A673 (cell line): ENCODE results near the gene SLAIN2. TPM values are rescaled to one million over a fixed set of nuclear protein-coding genes. Genes with fewer than 3 reads are reported as not detected.

ENCODE experiments used
- BruUV-seq: library from RNA; stranded (reverse); fragments of 400-500 nt; replicated peaks from 2 replicates; lab custom pipeline; 2021; lab: Mats Ljungman, UMichigan
- CTCF ChIA-PET: fragments of 300-600 bp; sonication (Branson Sonifier 250); formaldehyde crosslinking; loops from one replicate; lab custom pipeline; 2022; ENCODE audit warnings: antibody characterized with exemption; lab: Charles Lee
- POLR2A ChIA-PET: fragments of 300-600 bp; sonication (Branson Sonifier 250); formaldehyde crosslinking; loops from one replicate; lab custom pipeline; 2022; ENCODE audit warnings: antibody characterized with exemption; ENCODE audit not compliant: low non-redundant PET; lab: Charles Lee
- DNase-seq: peaks from one replicate; pipeline ENCODE4 v3.0.0-alpha.2; 2015; ENCODE audit warnings: low spot score
- H3K27ac ChIP-seq: fragments of 200-600 bp; sonication (generic); 2 replicates; pipeline ENCODE4 v1.5.1; 2016; ENCODE audit warnings: mixed run types, low read depth, mild to moderate bottlenecking, mixed read lengths, antibody characterized with exemption, low read length; ENCODE audit not compliant: poor library complexity, severe bottlenecking
- H3K27me3 ChIP-seq: fragments of 200-600 bp; sonication (generic); replicated peaks from 2 replicates; pipeline ENCODE4 v1.6.1; 2017; ENCODE audit warnings: mixed run types, low read depth, mild to moderate bottlenecking, mixed read lengths, antibody characterized with exemption, low read length; ENCODE audit not compliant: insufficient read depth, poor library complexity
- H3K36me3 ChIP-seq: fragments of 200-600 bp; sonication (generic); 2 replicates; pipeline ENCODE4 v1.6.1; 2016; ENCODE audit warnings: mixed run types, mild to moderate bottlenecking, mixed read lengths, antibody characterized with exemption, low read length; ENCODE audit not compliant: insufficient read depth, poor library complexity, severe bottlenecking
- H3K4me1 ChIP-seq: fragments of 200-600 bp; sonication (generic); 2 replicates; pipeline ENCODE4 v1.6.1; 2017; ENCODE audit warnings: mixed run types, mild to moderate bottlenecking, mixed read lengths, antibody characterized with exemption, low read length; ENCODE audit not compliant: insufficient read depth, poor library complexity, severe bottlenecking
- H3K4me3 ChIP-seq: fragments of 200-600 bp; sonication (generic); 2 replicates; pipeline ENCODE4 v1.5.1; 2016; ENCODE audit warnings: low read depth, mixed run types, mild to moderate bottlenecking, mixed read lengths, low read length; ENCODE audit not compliant: poor library complexity, severe bottlenecking
- H3K9me3 ChIP-seq: fragments of 200-600 bp; sonication (generic); 2 replicates; pipeline ENCODE4 v1.6.1; 2016; ENCODE audit warnings: mixed run types, low read depth, mild to moderate bottlenecking, mixed read lengths, antibody characterized with exemption, low read length; ENCODE audit not compliant: poor library complexity, severe bottlenecking
- EZH2 ChIP-seq: fragments of 200-600 bp; sonication (generic); IDR thresholded peaks from 2 replicates; pipeline ENCODE4 v1.6.1; 2017; ENCODE audit warnings: borderline replicate concordance, low read depth, mild to moderate bottlenecking, mixed read lengths, antibody characterized with exemption, low read length; ENCODE audit not compliant: poor library complexity, severe bottlenecking
- intact Hi-C: fragments of 100-400 bp; cut with micrococcal nuclease; formaldehyde crosslinking; loops from one replicate; pipeline ENCODE4 v1.10.0; 2022; ENCODE audit not compliant: unreplicated experiment
- total RNA-seq: library from RNA; stranded (reverse); gene quantifications from 2 replicates; pipeline ENCODE4 v1.2.3, GENCODE V29; 2021
- TF ChIP-seq, protein P1 (sequence below): fragments of 300-800, 200-600 bp; sonication (generic); conservative IDR thresholded peaks from 2 replicates; pipeline ENCODE4 v1.5.1; 2017; ENCODE audit warnings: low read depth, mild to moderate bottlenecking, antibody characterized with exemption, low read length, moderate library complexity, mixed read lengths

Gene SLAIN2
- total RNA-seq, 1 experiment from 2014 or later: 74.0 TPM

- no peak overlapping the region for H3K4me3 ChIP-seq
- H3K4me1 ChIP-seq: peaks cover 16% of the 10 kb centered on the region
- TF ChIP-seq EZH2: no peak
- TF ChIP-seq, protein P1, sequence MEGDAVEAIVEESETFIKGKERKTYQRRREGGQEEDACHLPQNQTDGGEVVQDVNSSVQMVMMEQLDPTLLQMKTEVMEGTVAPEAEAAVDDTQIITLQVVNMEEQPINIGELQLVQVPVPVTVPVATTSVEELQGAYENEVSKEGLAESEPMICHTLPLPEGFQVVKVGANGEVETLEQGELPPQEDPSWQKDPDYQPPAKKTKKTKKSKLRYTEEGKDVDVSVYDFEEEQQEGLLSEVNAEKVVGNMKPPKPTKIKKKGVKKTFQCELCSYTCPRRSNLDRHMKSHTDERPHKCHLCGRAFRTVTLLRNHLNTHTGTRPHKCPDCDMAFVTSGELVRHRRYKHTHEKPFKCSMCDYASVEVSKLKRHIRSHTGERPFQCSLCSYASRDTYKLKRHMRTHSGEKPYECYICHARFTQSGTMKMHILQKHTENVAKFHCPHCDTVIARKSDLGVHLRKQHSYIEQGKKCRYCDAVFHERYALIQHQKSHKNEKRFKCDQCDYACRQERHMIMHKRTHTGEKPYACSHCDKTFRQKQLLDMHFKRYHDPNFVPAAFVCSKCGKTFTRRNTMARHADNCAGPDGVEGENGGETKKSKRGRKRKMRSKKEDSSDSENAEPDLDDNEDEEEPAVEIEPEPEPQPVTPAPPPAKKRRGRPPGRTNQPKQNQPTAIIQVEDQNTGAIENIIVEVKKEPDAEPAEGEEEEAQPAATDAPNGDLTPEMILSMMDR: no peak
- intact Hi-C loops: loop anchor here (5.0 kb wide), 1 partner anchor 38 kb away; no protein-coding TSS in a partner anchor
- DNase-seq: no peak
- BruUV-seq: no TSS peak
- H3K27me3 ChIP-seq: no peaks in the 10 kb centered on the region
- no peak overlapping the region for H3K27ac ChIP-seq
- no peaks in the 10 kb centered on the region for H3K36me3 ChIP-seq
- CTCF ChIA-PET: no interaction called here
- POLR2A ChIA-PET: no interaction called here
- H3K9me3 ChIP-seq: no peaks in the 10 kb centered on the region
These were observed 1.7 kb upstream of the SLAIN2 start for GRCh38 chr4:48339642-48340041.

DNA sequence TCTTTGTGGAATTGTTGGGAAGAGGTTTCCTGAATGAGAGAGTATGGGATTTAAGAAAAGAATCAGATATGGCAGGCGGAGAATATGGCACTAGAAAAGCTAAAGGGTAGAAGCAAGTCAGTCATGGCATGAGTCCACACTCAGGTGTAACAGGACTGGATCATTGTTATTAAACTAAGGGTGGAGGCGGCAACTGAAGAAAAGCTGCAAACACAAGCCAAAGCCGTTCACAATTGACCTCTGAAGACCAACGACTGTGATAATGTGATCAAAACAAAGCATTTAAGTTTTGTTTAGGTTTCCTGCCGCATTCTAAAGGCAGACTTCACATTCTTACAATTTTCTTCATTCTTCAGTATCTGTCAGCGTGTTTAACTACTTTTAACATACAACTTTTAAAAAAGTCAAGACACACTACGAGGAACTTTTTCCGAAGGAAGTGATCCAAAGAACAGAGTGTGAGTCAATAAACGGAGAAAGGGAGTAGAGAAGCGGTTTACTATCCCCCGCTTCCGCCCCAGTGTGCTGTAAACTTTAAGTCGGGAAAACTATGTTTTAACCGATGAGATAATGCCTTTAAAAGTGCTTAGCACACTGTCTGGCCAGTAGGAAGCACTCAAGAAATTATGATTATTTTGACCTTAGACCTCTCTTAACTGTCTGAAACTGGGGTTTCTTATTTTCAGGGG is 909 bp upstream of the SLAIN2 start:
- CTCF ChIA-PET: no interaction called here
- Histone ChIP-seq H3K27me3 (no peaks in the 10 kb centered on the region), H3K36me3 (no peaks in the 10 kb centered on the region), H3K27ac (peak overlapping the region; percentile 95), H3K4me1 (peaks cover 19% of the 10 kb centered on the region), H3K4me3 (peak overlapping the region; percentile 95), H3K9me3 (no peaks in the 10 kb centered on the region)
- DNase-seq: peak; percentile 55
- no peak for TF ChIP-seq EZH2
- TF ChIP-seq, protein P1: no peak
- intact Hi-C loops: loop anchor here (5.0 kb wide), 1 partner anchor 37 kb away; no protein-coding TSS in a partner anchor
- TSS peak; percentile 72 for BruUV-seq
- POLR2A ChIA-PET: no interaction called here

DNA sequence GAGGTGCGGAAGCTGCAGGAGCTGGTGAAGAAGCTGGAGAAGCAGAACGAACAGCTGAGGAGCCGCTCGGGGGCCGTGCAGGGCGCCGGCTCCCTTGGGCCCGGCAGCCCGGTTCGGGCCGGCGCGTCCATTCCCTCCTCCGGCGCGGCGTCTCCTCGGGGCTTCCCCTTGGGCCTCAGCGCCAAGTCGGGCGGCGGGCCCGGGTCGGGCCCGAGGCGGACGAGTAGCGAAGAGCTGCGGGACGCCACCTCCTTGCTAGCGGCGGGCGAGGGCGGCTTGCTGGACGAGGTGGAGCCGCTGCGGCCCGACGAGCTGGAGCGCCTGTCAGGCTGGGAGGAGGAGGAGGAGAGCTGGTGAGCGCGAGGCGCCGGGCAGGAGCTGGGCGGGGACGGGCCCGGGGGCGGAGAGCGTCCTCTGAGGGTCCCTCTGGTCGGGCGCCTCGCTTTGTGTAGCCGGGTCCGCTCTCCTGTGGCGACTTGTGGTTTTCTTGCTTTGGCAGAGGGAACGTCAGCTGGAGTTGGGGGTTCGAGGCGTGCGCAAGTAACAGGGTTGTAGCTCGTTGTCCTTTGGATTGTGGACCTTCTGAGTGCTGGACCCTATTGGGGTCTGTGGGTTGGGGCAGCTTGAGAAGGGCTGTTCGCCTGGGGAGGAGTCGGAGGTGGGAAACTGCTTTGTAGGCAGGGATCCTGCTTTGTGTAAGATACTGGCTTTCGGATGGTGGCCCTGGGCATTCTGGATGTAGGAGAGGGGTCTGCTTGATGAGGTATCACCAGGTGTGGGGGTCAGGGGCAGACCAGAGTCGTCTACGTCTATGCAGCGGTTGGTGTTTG is 662 bp downstream of the SLAIN2 start:
- H3K9me3 ChIP-seq: no peaks in the 10 kb centered on the region
- BruUV-seq: no TSS peak
- POLR2A ChIA-PET: interaction anchor here (0.6 to 0.7 kb wide), 4 partner anchors 8 to 181 kb away, joined by 4 to 10 read pairs (median 9); no protein-coding TSS in a partner anchor
- peak overlapping the region; percentile 95 for H3K4me3 ChIP-seq
- H3K27ac ChIP-seq: peak overlapping the region; percentile 95
- CTCF ChIA-PET: interaction anchor here (0.6 to 0.7 kb wide), 4 partner anchors 12 to 409 kb away, joined by 3 to 5 read pairs (median 4); no protein-coding TSS in a partner anchor
- no peak for TF ChIP-seq EZH2
- TF ChIP-seq, protein P1: no peak
- intact Hi-C loops: loop anchor here (5.0 kb wide), 1 partner anchor 35 kb away; no protein-coding TSS in a partner anchor
- peak; percentile 63 for DNase-seq
- H3K27me3 ChIP-seq: no peaks in the 10 kb centered on the region
- no peaks in the 10 kb centered on the region for H3K36me3 ChIP-seq
- peaks cover 19% of the 10 kb centered on the region for H3K4me1 ChIP-seq
